ENCODE data around the gene OR2T10.

GRCh38 chr1:248593226-248593625, 4.3 kb downstream of the OR2T10 start:
- TF ChIP-seq POLR2AphosphoS5 (IDR thresholded peaks at IDR 0.05; ENCODE audit: low read depth, low read length), result no peak
- no peak for TF ChIP-seq SIN3A (IDR thresholded peaks at IDR 0.05; ENCODE audit: borderline replicate concordance, insufficient read depth, low read length)
- TF ChIP-seq REST (IDR thresholded peaks at IDR 0.05; ENCODE audit: insufficient read depth in 1 of 2, low read depth in 2 of 2, low read length in 2 of 2), result no peak
- no peak for TF ChIP-seq TAF1 (IDR thresholded peaks at IDR 0.05; ENCODE audit: borderline replicate concordance, insufficient read depth, low read length)
- no peak for TF ChIP-seq FOXP2 (optimal IDR thresholded peaks at IDR 0.05; ENCODE audit: borderline replicate concordance, extremely low read depth, extremely low read length, insufficient read depth)

Measured in PFSK-1 (cell line).